Measurements from ENCODE around the gene SLC9A3. TPM values are rescaled to one million over a fixed set of nuclear protein-coding genes. Genes with fewer than 3 reads are reported as not detected.

The SLC9A3 gene
- total RNA-seq, 1 experiment from 2014 or later = 0.85 TPM

DNA sequence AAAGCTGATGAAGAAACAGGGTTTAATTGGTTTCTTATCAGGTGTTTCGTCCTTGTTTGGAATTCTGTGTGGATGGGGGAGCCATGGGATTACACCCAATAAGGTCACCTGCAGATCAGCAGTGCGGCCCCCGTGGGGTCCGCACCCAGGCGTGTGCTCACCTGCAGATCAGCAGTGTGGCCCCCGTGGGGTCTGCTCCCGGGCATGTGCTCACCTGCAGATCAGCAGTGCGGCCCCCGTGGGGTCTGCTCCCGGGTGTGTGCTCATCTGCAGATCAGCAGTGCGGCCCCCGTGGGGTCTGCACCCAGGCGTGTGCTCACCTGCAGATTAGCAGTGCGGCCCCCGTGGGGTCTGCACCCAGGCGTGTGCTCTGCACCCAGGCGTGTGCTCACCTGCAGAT is 46.2 kb upstream of the SLC9A3 start:
- no peak overlapping the region for H3T11ph ChIP-seq (ENCODE audit: low read length)
- Mint-ChIP-seq H3K27ac (no peak overlapping the region), H3K9me3 (peaks cover 3 to 4% of the 10 kb centered on the region in 2 experiments; a peak in 3 of 5 replicates), H3K27me3 (ENCODE audit: low read depth) (peaks cover 45% of the 10 kb centered on the region), H3K36me3 (ENCODE audit: insufficient read depth in 1 of 3, low read depth in 3 of 3) (no peaks in the 10 kb centered on the region), H3K4me1 (peaks cover 6 to 15% of the 10 kb centered on the region in 2 experiments), H3K4me3 (no peak overlapping the region)
- no peak for DNase-seq
- no peaks in the 10 kb centered on the region for H3K79me2 ChIP-seq (ENCODE audit: insufficient read depth, low read length)
- H3K4me1 ChIP-seq (ENCODE audit: insufficient read depth, low read length) = no peaks in the 10 kb centered on the region
- H4K5ac ChIP-seq (ENCODE audit: insufficient read length, low read depth, low read length) = no peak overlapping the region
- no peak overlapping the region for H4K8ac ChIP-seq (replicated peaks; ENCODE audit: insufficient read length, low read depth, low read length)
- H2BK5ac ChIP-seq (ENCODE audit: insufficient read length, low read length) = no peak overlapping the region
- no peak overlapping the region for H3K14ac ChIP-seq (ENCODE audit: insufficient read depth, low read length)
- H2BK120ac ChIP-seq (ENCODE audit: low read depth, low read length, poor library complexity, severe bottlenecking) = no peak overlapping the region
- H3K56ac ChIP-seq (ENCODE audit: insufficient read length, low read depth, low read length) = no peak overlapping the region
- H3K4ac ChIP-seq (ENCODE audit: low read depth, low read length) = no peak overlapping the region
- no peaks in the 10 kb centered on the region for H3K9me3 ChIP-seq (ENCODE audit: control insufficient read depth, low read depth, low read length)
- no peak overlapping the region for H3K23ac ChIP-seq (ENCODE audit: insufficient read length, low read depth, low read length)
- no peak overlapping the region for H4K91ac ChIP-seq (ENCODE audit: insufficient read length, low read depth, low read length)
- H3K27me3 ChIP-seq (ENCODE audit: insufficient read depth, low read length) = peaks cover 2% of the 10 kb centered on the region; the same call in 1 of the 2 replicates
- no peak overlapping the region for H2BK20ac ChIP-seq (ENCODE audit: low read depth, low read length, poor library complexity, severe bottlenecking)
- TF ChIP-seq, protein P1, sequence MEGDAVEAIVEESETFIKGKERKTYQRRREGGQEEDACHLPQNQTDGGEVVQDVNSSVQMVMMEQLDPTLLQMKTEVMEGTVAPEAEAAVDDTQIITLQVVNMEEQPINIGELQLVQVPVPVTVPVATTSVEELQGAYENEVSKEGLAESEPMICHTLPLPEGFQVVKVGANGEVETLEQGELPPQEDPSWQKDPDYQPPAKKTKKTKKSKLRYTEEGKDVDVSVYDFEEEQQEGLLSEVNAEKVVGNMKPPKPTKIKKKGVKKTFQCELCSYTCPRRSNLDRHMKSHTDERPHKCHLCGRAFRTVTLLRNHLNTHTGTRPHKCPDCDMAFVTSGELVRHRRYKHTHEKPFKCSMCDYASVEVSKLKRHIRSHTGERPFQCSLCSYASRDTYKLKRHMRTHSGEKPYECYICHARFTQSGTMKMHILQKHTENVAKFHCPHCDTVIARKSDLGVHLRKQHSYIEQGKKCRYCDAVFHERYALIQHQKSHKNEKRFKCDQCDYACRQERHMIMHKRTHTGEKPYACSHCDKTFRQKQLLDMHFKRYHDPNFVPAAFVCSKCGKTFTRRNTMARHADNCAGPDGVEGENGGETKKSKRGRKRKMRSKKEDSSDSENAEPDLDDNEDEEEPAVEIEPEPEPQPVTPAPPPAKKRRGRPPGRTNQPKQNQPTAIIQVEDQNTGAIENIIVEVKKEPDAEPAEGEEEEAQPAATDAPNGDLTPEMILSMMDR (conservative IDR thresholded peaks at IDR 0.05) = no peak
- no peak overlapping the region for H3K4me2 ChIP-seq (ENCODE audit: insufficient read depth, insufficient read length, low read length)
- no peaks in the 10 kb centered on the region for H3K23me2 ChIP-seq (ENCODE audit: insufficient read length, low read depth, low read length, poor library complexity, severe bottlenecking)
- no peak overlapping the region for H2AK5ac ChIP-seq (ENCODE audit: insufficient read length, low read length)
- H2BK12ac ChIP-seq (ENCODE audit: insufficient read length, low read depth, low read length) = no peak overlapping the region
- no peak overlapping the region for H3K27ac ChIP-seq (ENCODE audit: insufficient read length, low read depth, low read length)
- no peak overlapping the region for H2AFZ ChIP-seq (ENCODE audit: low read length)
- no peak overlapping the region for H3K18ac ChIP-seq (ENCODE audit: insufficient read length, low read depth, low read length)
- H2BK15ac ChIP-seq (ENCODE audit: low read depth, low read length) = no peak overlapping the region
- no peaks in the 10 kb centered on the region for H3K79me1 ChIP-seq (ENCODE audit: insufficient read depth, low read depth, low read length, poor library complexity, severe bottlenecking)
- no peaks in the 10 kb centered on the region for H4K20me1 ChIP-seq (ENCODE audit: control insufficient read depth, insufficient read depth, insufficient read length)
- no peak overlapping the region for H3K9ac ChIP-seq (ENCODE audit: extremely low read depth, insufficient read length, low read length)
- WGBS (ENCODE audit: extremely low coverage, insufficient read length, low lambda C conversion rate) = no CpG with 5 or more reads among the region's 17 CpGs

Data from H9 (cell line).